Measurements from ENCODE around the gene ZNF804B.

GRCh38 chr7:88795553-88795952, 36.1 kb downstream of the ZNF804B start, which contains the start of gene TEX47:
- TF ChIP-seq ZNF8 (CRISPR knock-in tag; IDR thresholded peaks at IDR 0.05) = no peak
- no peak for TF ChIP-seq PATZ1 (CRISPR knock-in tag; IDR thresholded peaks at IDR 0.05; ENCODE audit: borderline replicate concordance)
- TF ChIP-seq ZFP30 (CRISPR knock-in tag; IDR thresholded peaks at IDR 0.05) = no peak
- TF ChIP-seq RARB (CRISPR knock-in tag; IDR thresholded peaks at IDR 0.05) = no peak
- TF ChIP-seq ZNF70 (CRISPR knock-in tag; IDR thresholded peaks at IDR 0.05) = no peak

All from SK-N-SH treated with all-trans-retinoic acid at 6 μM for 48 hours (cell line).